Astrocyte of the spinal cord (primary cell): ENCODE measurements around the gene VPS16.
"Not testable (repeated sequence)": the region's sequence is repeated elsewhere in the genome, so short reads cannot be mapped to it uniquely, and the experiment has no call there.

Experiments
- DNase-seq: peaks from one replicate; pipeline ENCODE4 v3.0.0; 2011; ENCODE audit warnings: low read depth, low spot score
- H3K4me3 ChIP-seq: 2 replicates; pipeline ENCODE4 v1.5.1; 2011; ENCODE audit warnings: low read depth, mild to moderate bottlenecking, low read length, moderate library complexity
- CTCF ChIP-seq: IDR thresholded peaks from 2 replicates; pipeline ENCODE4 v1.5.1; 2012; ENCODE audit warnings: low read depth, mild to moderate bottlenecking, low read length, inconsistent platforms
- in situ Hi-C: cut with HindIII; loops from 2 replicates; pipeline ENCODE4 v1.10.0; 2017; ENCODE audit warnings: low sequenced_read_pairs

VPS16 gene

GRCh38 chr20:2825761-2826160 is 14.8 kb upstream of the VPS16 start:
- in situ Hi-C loops: no loop called here
- no peak for TF ChIP-seq CTCF

GRCh38 chr20:2826655-2827054 is 13.9 kb upstream of the VPS16 start:
- in situ Hi-C loops: no loop called here
- TF ChIP-seq CTCF: no peak
- DNase-seq: no peak
- no peak overlapping the region for H3K4me3 ChIP-seq

More at GRCh38 chr20:2825761-2826160, 14.8 kb upstream of the VPS16 start:
- DNase-seq: no peak
- H3K4me3 ChIP-seq: no peak overlapping the region

DNA sequence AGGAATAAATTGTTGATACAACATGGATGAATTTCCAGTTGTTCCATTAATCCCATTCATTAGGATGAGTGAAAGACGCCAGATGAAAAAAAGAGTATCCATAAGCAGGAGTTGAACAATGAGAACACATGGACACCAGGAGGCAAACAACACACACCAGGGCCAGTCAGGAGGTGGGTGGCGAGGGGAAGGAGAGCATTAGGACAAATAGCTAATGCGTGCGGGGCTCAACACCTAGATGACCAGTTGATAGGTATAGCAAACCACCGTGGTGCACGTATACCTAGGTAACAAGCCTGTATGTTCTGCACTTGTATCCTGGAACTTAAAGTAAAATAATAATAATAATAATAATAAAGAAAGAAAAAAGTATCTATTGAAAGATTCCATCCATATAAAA is 11.2 kb upstream of the VPS16 start:
- H3K4me3 ChIP-seq: no peak overlapping the region
- in situ Hi-C loops: no loop called here
- no peak for DNase-seq
- no peak for TF ChIP-seq CTCF

DNA sequence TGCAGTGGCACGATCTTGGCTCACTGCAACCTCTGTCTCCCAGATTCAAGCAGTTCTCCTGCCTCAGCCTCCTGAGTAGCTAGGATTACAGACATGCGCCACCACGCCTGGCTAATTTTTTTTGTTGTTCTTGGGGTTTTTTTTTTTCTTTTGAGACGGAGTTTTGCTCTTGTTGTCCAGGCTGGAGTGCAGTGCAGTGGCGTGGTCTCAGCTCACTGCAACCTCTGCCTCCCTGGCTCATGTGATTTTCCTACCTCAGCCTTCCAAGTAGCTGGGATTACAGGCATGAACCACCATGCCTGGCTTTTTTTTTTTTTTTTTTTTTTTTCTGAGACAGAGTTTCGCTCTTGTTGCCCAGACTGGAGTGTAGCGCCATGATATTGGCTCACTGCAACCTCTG is 9.3 kb upstream of the VPS16 start:
- DNase-seq, H3K4me3 ChIP-seq, in situ Hi-C loops: not testable (repeated sequence)

- H3K4me3 ChIP-seq: no peak overlapping the region
- no peak for TF ChIP-seq CTCF
- in situ Hi-C loops: no loop called here
- DNase-seq: no peak
These were observed 6.8 kb upstream of the VPS16 start for GRCh38 chr20:2833761-2834160.

GRCh38 chr20:2834401-2835110 is 6.0 kb upstream of the VPS16 start:
- TF ChIP-seq CTCF: no peak
- in situ Hi-C loops: no loop called here
- no peak overlapping the region for H3K4me3 ChIP-seq
- DNase-seq: no peak

DNA sequence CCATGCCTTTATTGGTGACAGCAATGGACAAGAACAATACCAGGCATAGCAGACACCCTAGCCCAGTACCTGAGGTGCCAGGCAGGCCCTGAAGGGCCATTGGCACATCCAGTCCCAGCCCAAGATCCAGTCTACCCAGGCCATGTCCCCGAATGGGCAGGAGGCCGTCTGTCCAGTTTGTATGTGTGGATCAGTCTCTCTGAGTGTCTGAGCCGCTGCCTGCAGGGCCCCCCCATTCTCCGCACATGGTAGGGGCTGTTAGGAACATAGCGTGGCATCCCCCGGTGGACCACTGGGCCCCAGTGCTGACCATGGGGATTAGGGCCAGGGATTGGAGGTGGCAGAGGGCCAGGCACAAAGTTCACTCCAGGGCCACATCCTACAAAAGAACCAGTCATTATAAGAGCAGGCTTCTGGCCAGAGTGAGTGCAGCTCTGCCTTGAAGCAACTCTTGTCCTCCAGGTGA is 5.2 kb upstream of the VPS16 start:
- in situ Hi-C loops: no loop called here
- no peak for TF ChIP-seq CTCF
- DNase-seq: no peak
- H3K4me3 ChIP-seq: no peak overlapping the region
